ENCODE measurements around the gene TTC1.

GRCh38 chr5:160044391-160044804 lies 35.5 kb downstream of the TTC1 start:
- TF ChIP-seq, protein P1, sequence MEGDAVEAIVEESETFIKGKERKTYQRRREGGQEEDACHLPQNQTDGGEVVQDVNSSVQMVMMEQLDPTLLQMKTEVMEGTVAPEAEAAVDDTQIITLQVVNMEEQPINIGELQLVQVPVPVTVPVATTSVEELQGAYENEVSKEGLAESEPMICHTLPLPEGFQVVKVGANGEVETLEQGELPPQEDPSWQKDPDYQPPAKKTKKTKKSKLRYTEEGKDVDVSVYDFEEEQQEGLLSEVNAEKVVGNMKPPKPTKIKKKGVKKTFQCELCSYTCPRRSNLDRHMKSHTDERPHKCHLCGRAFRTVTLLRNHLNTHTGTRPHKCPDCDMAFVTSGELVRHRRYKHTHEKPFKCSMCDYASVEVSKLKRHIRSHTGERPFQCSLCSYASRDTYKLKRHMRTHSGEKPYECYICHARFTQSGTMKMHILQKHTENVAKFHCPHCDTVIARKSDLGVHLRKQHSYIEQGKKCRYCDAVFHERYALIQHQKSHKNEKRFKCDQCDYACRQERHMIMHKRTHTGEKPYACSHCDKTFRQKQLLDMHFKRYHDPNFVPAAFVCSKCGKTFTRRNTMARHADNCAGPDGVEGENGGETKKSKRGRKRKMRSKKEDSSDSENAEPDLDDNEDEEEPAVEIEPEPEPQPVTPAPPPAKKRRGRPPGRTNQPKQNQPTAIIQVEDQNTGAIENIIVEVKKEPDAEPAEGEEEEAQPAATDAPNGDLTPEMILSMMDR (conservative IDR thresholded peaks at IDR 0.05): no peak
- no peak for TF ChIP-seq ZFX (IDR thresholded peaks at IDR 0.05)

Measured in C4-2B (cell line).